HCT116 (cell line): ENCODE measurements around the gene POGLUT3. TPM values are rescaled to one million over a fixed set of nuclear protein-coding genes. Genes with fewer than 3 reads are reported as not detected.

Source experiments
- ATAC-seq: fragments of 200-7000 bp; cut with Tn5 transposase; 2 replicates; pipeline ENCODE4 v1.9.1; 2020; ENCODE audit warnings: mild to moderate bottlenecking, moderate library complexity
- BruUV-seq: library from RNA; stranded (reverse); fragments of 400-500 nt; replicated peaks from 2 replicates; lab custom pipeline; 2021; lab: Mats Ljungman, UMichigan
- CTCF ChIA-PET: fragments of 300-600 bp; sonication (Branson Sonifier 250); formaldehyde crosslinking; loops from one replicate; lab custom pipeline; 2021; ENCODE audit warnings: antibody characterized with exemption; lab: Charles Lee
- POLR2A ChIA-PET: fragments of 300-600, 350-600 bp; sonication (Branson Sonifier 250); formaldehyde crosslinking; loops from one replicate; lab custom pipeline; 2021; ENCODE audit warnings: antibody characterized with exemption; lab: Charles Lee
- RAD21 ChIA-PET, 2 experiments: fragments of 300-600 bp; sonication (Branson Sonifier 250); formaldehyde crosslinking; loops; one replicate each; lab custom pipeline; 2023; ENCODE audit warnings: low total read pairs in 2 of 2; ENCODE audit not compliant: uncharacterized antibody in 2 of 2, unreplicated experiment in 2 of 2, low non-redundant PET in 1 of 2; lab: Charles Lee
- DNase-seq: peaks from one replicate; pipeline ENCODE4 v3.0.0-alpha.2; 2010; ENCODE audit warnings: low read depth, low spot score
- H2AFZ ChIP-seq: fragments of 200-600 bp; shearing (Covaris generic), sonication (generic); 2 replicates; pipeline ENCODE4 v1.6.1; 2017; ENCODE audit warnings: low read depth, mixed run types, mixed read lengths, antibody characterized with exemption, low read length; ENCODE audit not compliant: poor library complexity, severe bottlenecking
- H3K27ac ChIP-seq: 2 replicates; pipeline ENCODE4 v1.5.1; 2012; ENCODE audit warnings: low read depth, low read length
- H3K27me3 ChIP-seq: fragments of 200-600 bp; sonication (generic); 2 replicates; pipeline ENCODE4 v1.6.1; 2016; ENCODE audit warnings: mixed run types, low read length, mixed read lengths; ENCODE audit not compliant: insufficient read depth
- H3K36me3 ChIP-seq, 2 experiments: fragments of 200-500 bp in 1 of 2; fragments of 200-600 bp in 1 of 2; sonication (Bioruptor generic) in 1 of 2; sonication (generic) in 1 of 2; 2 replicates each; pipeline versions ENCODE4 v1.5.1 to v1.6.1; 2014 to 2016; ENCODE audit warnings: low read length in 2 of 2, inconsistent platforms in 1 of 2, mixed read lengths in 1 of 2, mixed run types in 1 of 2; ENCODE audit not compliant: insufficient read depth in 2 of 2, control insufficient read depth in 1 of 2
- H3K4me1 ChIP-seq, 2 experiments: fragments of 200-600 bp in 1 of 2; sonication (generic) in 1 of 2; 2 replicates each; pipeline versions ENCODE4 v1.5.1 to v1.6.1; 2012 to 2017; ENCODE audit warnings: low read length in 2 of 2, inconsistent platforms in 1 of 2, mild to moderate bottlenecking in 1 of 2, mixed read lengths in 1 of 2, mixed run types in 1 of 2, moderate library complexity in 1 of 2; ENCODE audit not compliant: insufficient read depth in 2 of 2, control insufficient read depth in 1 of 2
- H3K4me2 ChIP-seq: fragments of 200-600 bp; sonication (generic); 2 replicates; pipeline ENCODE4 v1.6.1; 2017; ENCODE audit warnings: mixed run types, low read length, mixed read lengths
- H3K4me3 ChIP-seq, 2 experiments: fragments of 200-600 bp in 1 of 2; sonication (generic) in 1 of 2; replicated peaks in 1 of 2; 2 replicates each; pipeline ENCODE4 v1.5.1; 2011 to 2016; ENCODE audit warnings: low read length in 2 of 2, control low read depth in 1 of 2, low read depth in 1 of 2, mild to moderate bottlenecking in 1 of 2, mixed read lengths in 1 of 2, mixed run types in 1 of 2
- H3K79me2 ChIP-seq: fragments of 200-600 bp; sonication (generic); 2 replicates; pipeline ENCODE4 v1.6.1; 2017; ENCODE audit warnings: mild to moderate bottlenecking, mixed run types, low read length, moderate library complexity, mixed read lengths; ENCODE audit not compliant: insufficient read depth
- H3K9ac ChIP-seq: fragments of 200-600 bp; sonication (generic); 2 replicates; pipeline ENCODE4 v1.6.1; 2016; ENCODE audit warnings: low read length, mixed read lengths
- H3K9me2 ChIP-seq: fragments of 200-600 bp; sonication (generic), shearing (Covaris generic); 2 replicates; pipeline ENCODE4 v1.6.1; 2017; ENCODE audit warnings: mixed run types, mild to moderate bottlenecking, moderate library complexity; ENCODE audit not compliant: insufficient read depth
- H3K9me3 ChIP-seq, 2 experiments: fragments of 200-500 bp in 1 of 2; fragments of 200-600 bp in 1 of 2; sonication (Bioruptor generic) in 1 of 2; sonication (generic) in 1 of 2; 2 replicates each; pipeline ENCODE4 v1.6.1; 2014 to 2017; ENCODE audit warnings: low read length in 2 of 2, mixed read lengths in 2 of 2, inconsistent platforms in 1 of 2, low read depth in 1 of 2, mild to moderate bottlenecking in 1 of 2, mixed run types in 1 of 2, moderate library complexity in 1 of 2; ENCODE audit not compliant: control insufficient read depth in 1 of 2, insufficient read depth in 1 of 2
- H4K20me1 ChIP-seq: fragments of 200-600 bp; sonication (generic), shearing (Covaris generic); 2 replicates; pipeline ENCODE4 v1.6.1; 2017; ENCODE audit warnings: mixed run types, mild to moderate bottlenecking, moderate library complexity; ENCODE audit not compliant: insufficient read depth
- intact Hi-C: fragments of 100-400 bp; cut with micrococcal nuclease; formaldehyde crosslinking; loops from 2 replicates; pipeline ENCODE4 v1.10.0; 2022
- total RNA-seq: library from RNA; stranded (reverse); gene quantifications from one replicate; pipeline ENCODE4 v1.2.1, GENCODE V29; 2021; ENCODE audit not compliant: unreplicated experiment
- TF ChIP-seq, protein P1 (sequence below), 3 experiments: fragments of 200-600 bp in 1 of 3; sonication (generic) in 1 of 3; IDR thresholded peaks in 2 of 3; conservative IDR thresholded peaks in 1 of 3; 2 replicates each; pipeline ENCODE4 v1.5.1; 2012 to 2017; ENCODE audit warnings: low read depth in 2 of 3, low read length in 2 of 3, antibody characterized with exemption in 1 of 3, borderline replicate concordance in 1 of 3, control low read depth in 1 of 3, mild to moderate bottlenecking in 1 of 3, mixed read lengths in 1 of 3, mixed run types in 1 of 3, moderate library complexity in 1 of 3; ENCODE audit not compliant: insufficient read depth in 1 of 3
- TF ChIP-seq, protein P2 (sequence below): IDR thresholded peaks from 2 replicates; pipeline ENCODE4 v1.6.1; 2012; ENCODE audit warnings: low read depth
- TF ChIP-seq, protein P3 (sequence below): IDR thresholded peaks from 2 replicates; pipeline ENCODE4 v1.6.1; 2012

Gene POGLUT3
- total RNA-seq, 1 experiment from 2014 or later = 22.0 TPM

DNA sequence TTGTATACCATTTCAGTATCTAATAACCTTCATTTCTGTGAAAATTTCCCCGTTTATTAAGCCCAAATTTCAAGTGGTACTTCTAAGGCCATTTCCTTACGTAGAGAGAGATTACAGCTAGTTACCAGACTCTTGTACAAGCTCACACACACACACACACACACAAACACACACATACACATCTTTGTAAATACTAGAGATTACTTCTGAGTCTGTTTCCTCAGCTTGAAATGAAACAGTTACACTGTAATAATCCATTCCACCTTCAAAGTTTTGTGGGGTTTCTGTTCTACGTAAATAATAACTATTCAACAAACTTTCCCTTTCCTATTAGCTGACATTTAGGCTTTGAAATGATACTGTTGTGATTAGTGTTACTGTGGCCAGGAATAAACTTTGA, 6.2 kb downstream of the POGLUT3 start:
- DNase-seq (no peak), ATAC-seq (no peak)
- no peaks in the 10 kb centered on the region for H3K79me2 ChIP-seq
- CTCF ChIA-PET = no interaction called here
- intact Hi-C loops = no loop called here
- no peak overlapping the region for H2AFZ ChIP-seq
- no peak overlapping the region for H3K9ac ChIP-seq
- H3K27me3 ChIP-seq = no peaks in the 10 kb centered on the region
- TF ChIP-seq, protein P1, sequence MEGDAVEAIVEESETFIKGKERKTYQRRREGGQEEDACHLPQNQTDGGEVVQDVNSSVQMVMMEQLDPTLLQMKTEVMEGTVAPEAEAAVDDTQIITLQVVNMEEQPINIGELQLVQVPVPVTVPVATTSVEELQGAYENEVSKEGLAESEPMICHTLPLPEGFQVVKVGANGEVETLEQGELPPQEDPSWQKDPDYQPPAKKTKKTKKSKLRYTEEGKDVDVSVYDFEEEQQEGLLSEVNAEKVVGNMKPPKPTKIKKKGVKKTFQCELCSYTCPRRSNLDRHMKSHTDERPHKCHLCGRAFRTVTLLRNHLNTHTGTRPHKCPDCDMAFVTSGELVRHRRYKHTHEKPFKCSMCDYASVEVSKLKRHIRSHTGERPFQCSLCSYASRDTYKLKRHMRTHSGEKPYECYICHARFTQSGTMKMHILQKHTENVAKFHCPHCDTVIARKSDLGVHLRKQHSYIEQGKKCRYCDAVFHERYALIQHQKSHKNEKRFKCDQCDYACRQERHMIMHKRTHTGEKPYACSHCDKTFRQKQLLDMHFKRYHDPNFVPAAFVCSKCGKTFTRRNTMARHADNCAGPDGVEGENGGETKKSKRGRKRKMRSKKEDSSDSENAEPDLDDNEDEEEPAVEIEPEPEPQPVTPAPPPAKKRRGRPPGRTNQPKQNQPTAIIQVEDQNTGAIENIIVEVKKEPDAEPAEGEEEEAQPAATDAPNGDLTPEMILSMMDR (IDR thresholded peaks at IDR 0.05 in 2 of 3, conservative IDR thresholded peaks at IDR 0.05 in 1 of 3; ENCODE audit: borderline replicate concordance in 1 of 3, insufficient read depth in 1 of 3, low read depth in 2 of 3, low read length in 2 of 3) = no peak
- TF ChIP-seq, protein P2, sequence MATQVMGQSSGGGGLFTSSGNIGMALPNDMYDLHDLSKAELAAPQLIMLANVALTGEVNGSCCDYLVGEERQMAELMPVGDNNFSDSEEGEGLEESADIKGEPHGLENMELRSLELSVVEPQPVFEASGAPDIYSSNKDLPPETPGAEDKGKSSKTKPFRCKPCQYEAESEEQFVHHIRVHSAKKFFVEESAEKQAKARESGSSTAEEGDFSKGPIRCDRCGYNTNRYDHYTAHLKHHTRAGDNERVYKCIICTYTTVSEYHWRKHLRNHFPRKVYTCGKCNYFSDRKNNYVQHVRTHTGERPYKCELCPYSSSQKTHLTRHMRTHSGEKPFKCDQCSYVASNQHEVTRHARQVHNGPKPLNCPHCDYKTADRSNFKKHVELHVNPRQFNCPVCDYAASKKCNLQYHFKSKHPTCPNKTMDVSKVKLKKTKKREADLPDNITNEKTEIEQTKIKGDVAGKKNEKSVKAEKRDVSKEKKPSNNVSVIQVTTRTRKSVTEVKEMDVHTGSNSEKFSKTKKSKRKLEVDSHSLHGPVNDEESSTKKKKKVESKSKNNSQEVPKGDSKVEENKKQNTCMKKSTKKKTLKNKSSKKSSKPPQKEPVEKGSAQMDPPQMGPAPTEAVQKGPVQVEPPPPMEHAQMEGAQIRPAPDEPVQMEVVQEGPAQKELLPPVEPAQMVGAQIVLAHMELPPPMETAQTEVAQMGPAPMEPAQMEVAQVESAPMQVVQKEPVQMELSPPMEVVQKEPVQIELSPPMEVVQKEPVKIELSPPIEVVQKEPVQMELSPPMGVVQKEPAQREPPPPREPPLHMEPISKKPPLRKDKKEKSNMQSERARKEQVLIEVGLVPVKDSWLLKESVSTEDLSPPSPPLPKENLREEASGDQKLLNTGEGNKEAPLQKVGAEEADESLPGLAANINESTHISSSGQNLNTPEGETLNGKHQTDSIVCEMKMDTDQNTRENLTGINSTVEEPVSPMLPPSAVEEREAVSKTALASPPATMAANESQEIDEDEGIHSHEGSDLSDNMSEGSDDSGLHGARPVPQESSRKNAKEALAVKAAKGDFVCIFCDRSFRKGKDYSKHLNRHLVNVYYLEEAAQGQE = no peak
- TF ChIP-seq, protein P3, sequence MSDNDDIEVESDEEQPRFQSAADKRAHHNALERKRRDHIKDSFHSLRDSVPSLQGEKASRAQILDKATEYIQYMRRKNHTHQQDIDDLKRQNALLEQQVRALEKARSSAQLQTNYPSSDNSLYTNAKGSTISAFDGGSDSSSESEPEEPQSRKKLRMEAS = no peak
- TF ChIP-seq, all 23 proteins: peak for 0
- no peaks in the 10 kb centered on the region for H3K9me2 ChIP-seq
- H3K4me2 ChIP-seq = no peak overlapping the region
- no TSS peak for BruUV-seq
- no peaks in the 10 kb centered on the region for H4K20me1 ChIP-seq
- H3K36me3 ChIP-seq = no peaks in the 10 kb centered on the region
- POLR2A ChIA-PET = no interaction called here
- no peak overlapping the region for H3K27ac ChIP-seq
- H3K4me3 ChIP-seq = no peak overlapping the region
- H3K4me1 ChIP-seq = peaks cover 7 to 10% of the 10 kb centered on the region in 2 experiments; a peak in 3 of 4 replicates
- RAD21 ChIA-PET = no interaction called here
- no peaks in the 10 kb centered on the region for H3K9me3 ChIP-seq
